HG02938 (cell line): Measurements from ENCODE around the gene AIP.

Source experiments
- ATAC-seq: cut with Tn5 transposase; IDR thresholded peaks from one replicate; pipeline ENCODE4 v1.9.1; 2021; ENCODE audit warnings: mild to moderate bottlenecking, moderate library complexity; ENCODE audit not compliant: unreplicated experiment

The AIP gene

GRCh38 chr11:67525275-67525976 lies 42.6 kb downstream of the AIP start:
- no peak for ATAC-seq

- ATAC-seq = no peak
These were observed 45.5 kb downstream of the AIP start for GRCh38 chr11:67528376-67528775.

- no peak for ATAC-seq
These were observed 47.4 kb downstream of the AIP start for GRCh38 chr11:67530282-67530592.

- ATAC-seq = no peak
These were observed 50.1 kb downstream of the AIP start for GRCh38 chr11:67532889-67533288.

- no peak for ATAC-seq
These were observed 51.3 kb downstream of the AIP start for GRCh38 chr11:67534070-67534679.

- ATAC-seq = no peak
These were observed 52.7 kb downstream of the AIP start for GRCh38 chr11:67535561-67535960.

- no peak for ATAC-seq
These were observed 55.5 kb downstream of the AIP start for GRCh38 chr11:67538306-67538705.

- ATAC-seq = no peak
These were observed 56.1 kb downstream of the AIP start for GRCh38 chr11:67538823-67539505.

- ATAC-seq = no peak
These were observed 56.7 kb downstream of the AIP start for GRCh38 chr11:67539550-67539949.
